HG03025 (cell line): ENCODE results near the gene TRMT112.
A peak's percentile ranks its signal among the peaks of the same experiment; 100 is the strongest.

Experiments
- ATAC-seq: cut with Tn5 transposase; IDR thresholded peaks from one replicate; pipeline ENCODE4 v1.9.1; 2021; ENCODE audit warnings: mild to moderate bottlenecking, moderate library complexity; ENCODE audit not compliant: unreplicated experiment, low FRiP score

Gene TRMT112

GRCh38 chr11:64352099-64352994, 35.0 kb upstream of the TRMT112 start:
- no peak for ATAC-seq

GRCh38 chr11:64351136-64351631, 33.8 kb upstream of the TRMT112 start:
- no peak for ATAC-seq

GRCh38 chr11:64349404-64349803, 32.0 kb upstream of the TRMT112 start:
- no peak for ATAC-seq

GRCh38 chr11:64349025-64349387, 31.6 kb upstream of the TRMT112 start:
- no peak for ATAC-seq

GRCh38 chr11:64348383-64349024, 31.1 kb upstream of the TRMT112 start:
- no peak for ATAC-seq

GRCh38 chr11:64347193-64347867, 30.0 kb upstream of the TRMT112 start:
- no peak for ATAC-seq

GRCh38 chr11:64344787-64345186, 27.4 kb upstream of the TRMT112 start:
- no peak for ATAC-seq

GRCh38 chr11:64343767-64344559, 26.6 kb upstream of the TRMT112 start:
- no peak for ATAC-seq

- no peak for ATAC-seq
Observed at GRCh38 chr11:64342869-64343745, 25.7 kb upstream of the TRMT112 start.

GRCh38 chr11:64341851-64342791, 24.8 kb upstream of the TRMT112 start:
- ATAC-seq, result no peak

- no peak for ATAC-seq
Observed at GRCh38 chr11:64341429-64341828, 24.1 kb upstream of the TRMT112 start.

- ATAC-seq, result no peak
Observed at GRCh38 chr11:64340671-64341335, 23.4 kb upstream of the TRMT112 start.

- peak; percentile 39 for ATAC-seq
Observed at GRCh38 chr11:64339754-64340408, 22.5 kb upstream of the TRMT112 start, which contains the start of gene CCDC88B. CCDC88B (plus strand) TSS chr11:64340204; CDS start chr11:64340267, 63 bp downstream.

- no peak for ATAC-seq
Observed at GRCh38 chr11:64339286-64339685, 21.9 kb upstream of the TRMT112 start.

- no peak for ATAC-seq
Observed at GRCh38 chr11:64338716-64339115, 21.4 kb upstream of the TRMT112 start.

GRCh38 chr11:64337538-64338249, 20.3 kb upstream of the TRMT112 start:
- no peak for ATAC-seq
